Right cardiac atrium (tissue), 5 donors: ENCODE results near the gene IST1. TPM values are rescaled to one million over a fixed set of nuclear protein-coding genes. Genes with fewer than 3 reads are reported as not detected.

Source experiments
- ATAC-seq, 2 donors: fragments of 200-7000 bp; cut with Tn5 transposase; one replicate each; pipeline versions ENCODE4 v1.8.0 to v1.9.1; 2020; ENCODE audit warnings: moderate library complexity in 2 of 2, mild to moderate bottlenecking in 1 of 2
- DNase-seq, 3 donors: peaks; one replicate each; pipeline ENCODE4 v3.0.0-alpha.2; 2020
- H3K27ac ChIP-seq: one replicate; pipeline ENCODE4 v1.5.1; 2013; ENCODE audit warnings: mild to moderate bottlenecking, low read length, control low read depth, moderate library complexity
- H3K27me3 ChIP-seq: one replicate; pipeline ENCODE4 v1.6.1; 2013; ENCODE audit not compliant: control insufficient read depth, insufficient read depth
- H3K4me1 ChIP-seq: one replicate; pipeline ENCODE4 v1.6.1; 2013; ENCODE audit warnings: low read length; ENCODE audit not compliant: control insufficient read depth, insufficient read depth
- H3K4me3 ChIP-seq: one replicate; pipeline ENCODE4 v1.5.1; 2013; ENCODE audit warnings: low read length, control low read depth
- H3K9me3 ChIP-seq: one replicate; pipeline ENCODE4 v1.6.1; 2013; ENCODE audit warnings: low read length; ENCODE audit not compliant: control insufficient read depth
- WGBS: extraction: QIAGEN DNeasy Blood & Tissue Kit; methylation state at CpG from one replicate; pipeline ENCODE4 v1.1.7; 2013; 5-methylcytosine and 5-hydroxymethylcytosine counted together
- intact Hi-C, 4 donors: fragments of 100-400 bp; cut with DNase I; formaldehyde crosslinking; loops; one replicate each; pipeline versions ENCODE4 v1.11.0 to v1.14.0; 2022 to 2023
- polyA plus RNA-seq: library from polyadenylated mRNA; stranded (reverse); fragments of 200-250 nt; gene quantifications from one replicate; pipeline ENCODE4 v1.2.3, GENCODE V29; 2013
- total RNA-seq, 4 donors: library from RNA; stranded (reverse); fragmentation: NEBNext Ultra II Directional; extraction: Animal tissue kit (Norgen Biotek cat#: 25700); gene quantifications; one replicate each; pipeline ENCODE4 v1.2.1, GENCODE V29; 2021
- donor health status: healthy with polysubstance abuse.
- donor health status: DM: no; HTN: yes; CAD: no.
- donor health status: DM: no; HTN: no; CAD: no.
- donor health status: DM: no; HTN: yes; CAD: no; lungs with severe emphysema.
- donor health status: DM: yes; HTN: yes; CAD: no.

The IST1 gene
- total and polyA plus RNA-seq, 5 donors, result 89.5 to 148 (median 132) TPM

DNA sequence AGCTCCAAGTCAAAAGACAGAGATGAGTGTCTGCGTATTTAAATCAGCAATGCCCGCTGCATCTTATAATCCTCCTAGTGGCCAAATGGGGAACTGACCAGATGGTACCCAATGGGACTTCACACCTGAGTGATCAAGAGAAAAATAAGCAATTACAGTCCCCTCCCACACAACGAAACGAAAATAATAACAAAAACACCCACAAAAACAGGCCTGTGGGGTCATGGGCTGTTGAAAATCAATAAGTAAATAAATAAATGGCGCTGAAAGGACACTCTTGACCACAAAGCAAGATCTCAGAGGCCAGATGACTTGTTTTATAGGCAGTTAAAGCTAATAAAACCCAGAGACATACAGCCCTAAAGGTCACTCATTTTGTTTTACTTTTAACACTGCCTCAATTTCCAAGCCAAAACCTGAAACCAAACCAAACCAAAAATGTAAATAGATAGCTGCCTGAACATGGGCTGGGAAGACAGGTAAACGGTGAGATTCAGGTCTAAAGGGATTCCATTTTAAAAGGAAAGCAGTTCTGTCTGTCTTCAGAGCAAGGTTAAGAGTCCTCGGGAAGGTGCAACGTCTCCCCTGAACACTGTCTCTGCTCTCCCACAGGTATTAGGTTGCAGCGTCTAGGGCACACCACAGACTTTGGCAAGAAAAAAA lies 12.7 kb upstream of the IST1 start:
- Histone ChIP-seq H3K27ac (peak overlapping the region; percentile 18), H3K4me3 (peak overlapping the region; percentile 70), H3K27me3 (no peaks in the 10 kb centered on the region), H3K4me1 (no peaks in the 10 kb centered on the region), H3K9me3 (no peaks in the 10 kb centered on the region)
- WGBS, result 9% methylated on average over 9 of the region's 9 CpGs
- DNase-seq (peak in 1 of 3 donors; percentile 66), ATAC-seq (peak; percentile 20 to 51)
- intact Hi-C loops, result loop anchor here in 2 of 4 donors (10.0 kb wide), 2 partner anchors 62 to 82 kb away; no protein-coding TSS in a partner anchor

DNA sequence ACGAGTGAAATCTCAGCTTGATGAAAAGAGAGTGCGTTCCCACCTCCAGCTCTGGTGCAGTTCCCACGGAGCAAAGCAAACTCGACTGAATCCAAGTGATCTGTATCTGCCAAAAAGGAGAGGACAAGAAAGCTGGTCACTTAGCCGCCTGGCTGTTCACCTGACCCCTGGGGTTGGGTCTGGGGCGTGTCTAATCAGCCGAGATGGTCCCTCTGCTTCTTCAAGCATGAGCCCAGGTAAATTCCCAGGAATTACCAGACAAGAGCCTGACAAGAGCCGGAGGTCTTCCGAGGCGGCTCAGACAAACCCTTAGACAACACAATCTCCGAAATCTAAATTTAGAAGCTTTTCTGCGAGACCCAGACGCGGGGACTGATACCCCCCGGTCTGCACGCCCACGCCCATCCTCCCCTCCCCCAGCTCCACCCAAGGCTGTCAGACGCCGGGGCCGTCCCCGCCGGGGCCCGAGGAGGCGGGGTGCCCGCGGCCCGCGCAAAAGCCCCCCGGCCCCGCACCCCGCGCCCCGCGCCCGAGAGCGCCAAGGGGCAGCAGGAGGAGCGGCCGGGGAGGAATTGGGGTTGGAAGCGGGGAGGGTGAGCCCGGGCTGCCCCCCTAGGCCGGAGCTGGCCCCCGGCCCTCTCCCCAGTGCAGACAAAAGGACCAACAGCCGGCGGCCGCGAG lies 12.0 kb upstream of the IST1 start:
- DNase-seq (peak; percentile 53 to 80 (median 77)), ATAC-seq (peak; percentile 65)
- H3K27ac ChIP-seq, result peak overlapping the region; percentile 89
- no peaks in the 10 kb centered on the region for H3K27me3 ChIP-seq
- H3K4me1 ChIP-seq, result no peaks in the 10 kb centered on the region
- no peaks in the 10 kb centered on the region for H3K9me3 ChIP-seq
- intact Hi-C loops, result loop anchor here in 2 of 4 donors (10.0 kb wide), 2 partner anchors 61 to 81 kb away; no protein-coding TSS in a partner anchor
- WGBS, result 1% methylated on average over 46 of the region's 46 CpGs
- H3K4me3 ChIP-seq, result peak overlapping the region; percentile 70

DNA sequence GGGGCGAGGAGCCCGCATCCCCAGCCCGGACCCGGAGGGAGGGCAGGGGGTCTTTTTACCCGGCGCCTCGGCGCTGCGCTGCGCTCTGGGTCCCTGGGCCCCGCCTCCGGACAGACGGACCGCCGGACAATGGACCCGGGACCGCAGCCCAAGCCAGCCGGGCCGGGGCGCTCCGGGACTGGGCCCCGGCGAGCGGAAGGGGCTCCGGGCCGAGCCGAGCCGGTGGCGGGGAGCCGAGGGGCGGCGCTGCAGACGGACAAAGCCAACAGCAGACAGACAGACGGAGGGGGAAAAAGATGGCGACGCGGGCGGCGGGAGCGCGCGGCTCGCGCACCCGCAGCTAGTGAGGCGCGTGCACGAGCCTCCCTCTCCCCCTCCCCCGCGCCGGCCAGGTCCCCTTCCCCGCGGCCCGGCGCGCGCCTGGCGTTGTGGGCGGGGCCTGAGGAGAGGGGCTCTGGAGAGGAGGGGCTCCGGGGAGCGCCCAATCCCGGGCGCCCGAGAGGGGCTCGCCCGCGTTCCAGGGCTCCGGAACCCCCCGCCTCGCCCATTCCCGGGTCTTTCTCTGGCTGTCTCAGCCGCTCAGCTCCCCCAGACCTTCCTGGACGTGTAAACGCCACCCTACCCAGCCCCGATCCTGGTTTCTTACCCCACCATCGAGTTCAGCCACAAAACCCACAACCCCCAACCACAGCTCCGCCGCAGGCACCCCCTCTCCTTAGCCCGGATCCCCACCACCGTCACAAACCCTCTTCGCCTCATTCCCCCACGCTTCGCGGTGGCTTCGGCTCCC lies 11.3 kb upstream of the IST1 start, which contains the start of gene ZNF821:
ZNF821 (minus strand) TSS at position 334 of the 790 bp plus-strand sequence. CDS start 4,236 bp downstream, outside the sequence.
- H3K27me3 ChIP-seq, result no peaks in the 10 kb centered on the region
- H3K4me1 ChIP-seq, result no peaks in the 10 kb centered on the region
- under 1% methylated on average over 80 of the region's 85 CpGs for WGBS
- intact Hi-C loops, result loop anchor here in 2 of 4 donors (10.0 kb wide), 2 partner anchors 61 to 81 kb away; no protein-coding TSS in a partner anchor
- ATAC-seq (peak; percentile 94 to 96), DNase-seq (peak; percentile 83 to 93 (median 93))
- H3K27ac ChIP-seq, result peak within 1 kb of the TSS; percentile 89
- H3K9me3 ChIP-seq, result no peaks in the 10 kb centered on the region
- H3K4me3 ChIP-seq, result peak within 1 kb of the TSS; percentile 70

DNA sequence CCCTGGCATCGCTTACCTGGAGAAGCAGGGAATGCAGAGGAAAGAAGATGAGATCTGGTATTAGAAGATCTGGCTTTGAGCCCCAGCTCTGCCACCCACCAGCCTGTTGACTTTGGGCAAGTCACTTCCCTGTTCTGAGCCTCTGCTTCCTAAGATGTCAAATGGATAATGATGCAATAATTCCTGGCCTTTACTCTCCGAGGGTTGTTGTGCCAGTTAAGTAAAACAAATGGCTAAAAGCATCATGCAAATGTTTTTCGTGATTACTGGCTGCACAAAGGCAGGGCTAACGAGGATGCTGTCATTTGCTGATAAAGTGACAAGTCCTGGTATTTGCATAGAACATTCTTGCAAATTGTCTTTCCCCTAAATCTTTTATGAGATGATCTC lies 10.1 kb upstream of the IST1 start:
- no peak overlapping the region for H3K27ac ChIP-seq
- no peak overlapping the region for H3K4me3 ChIP-seq
- intact Hi-C loops, result loop anchor here in 2 of 4 donors (10.0 kb wide), 2 partner anchors 60 to 80 kb away; no protein-coding TSS in a partner anchor
- ATAC-seq (no peak), DNase-seq (no peak)
- WGBS, result 40% methylated on average over 4 of the region's 4 CpGs
- H3K27me3 ChIP-seq, result no peaks in the 10 kb centered on the region
- H3K4me1 ChIP-seq, result no peaks in the 10 kb centered on the region
- no peaks in the 10 kb centered on the region for H3K9me3 ChIP-seq

DNA sequence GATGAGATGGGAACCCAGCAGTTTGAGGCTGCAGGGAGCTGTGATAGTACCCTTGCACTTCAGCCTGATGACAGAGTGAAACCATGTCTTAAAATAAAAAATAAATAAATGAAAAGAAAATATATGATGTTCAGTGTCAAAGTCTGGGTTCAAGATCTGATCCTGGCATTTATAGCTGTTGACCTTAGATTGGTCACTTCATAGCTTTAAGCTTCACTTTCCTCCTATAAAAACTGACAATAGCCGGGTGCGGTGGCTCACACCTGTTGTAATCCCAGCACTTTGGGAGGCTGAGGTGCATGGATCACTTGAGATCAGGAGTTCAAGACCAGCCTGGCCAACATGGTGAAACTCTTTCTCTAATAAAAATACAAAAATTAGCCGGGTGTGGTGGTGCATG lies 6.2 kb upstream of the IST1 start:
- intact Hi-C loops, result loop anchor here in 2 of 4 donors (10.0 kb wide), 2 partner anchors 56 to 76 kb away; no protein-coding TSS in a partner anchor
- DNase-seq (no peak), ATAC-seq (no peak)
- no peaks in the 10 kb centered on the region for H3K4me1 ChIP-seq
- no peaks in the 10 kb centered on the region for H3K27me3 ChIP-seq
- WGBS, result 97% methylated on average over 3 of the region's 3 CpGs
- H3K9me3 ChIP-seq, result no peaks in the 10 kb centered on the region
- no peak overlapping the region for H3K4me3 ChIP-seq
- H3K27ac ChIP-seq, result no peak overlapping the region

DNA sequence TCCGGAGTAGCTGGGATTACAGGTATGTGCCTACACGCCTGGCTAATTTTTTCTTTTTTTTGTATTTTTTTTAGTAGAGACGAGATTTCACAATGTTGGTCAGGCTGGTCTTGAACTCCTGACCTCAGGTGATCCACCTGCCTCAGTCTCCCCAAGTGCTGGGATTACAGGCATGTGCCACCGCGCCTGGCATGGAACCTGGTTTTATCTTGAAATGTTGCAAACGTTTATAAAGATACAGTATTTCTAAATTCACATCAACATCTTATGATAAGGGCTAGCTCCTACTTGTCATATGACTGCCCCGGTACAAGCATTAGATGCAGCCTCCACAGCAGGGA lies 1.5 kb upstream of the IST1 start:
- no peaks in the 10 kb centered on the region for H3K27me3 ChIP-seq
- H3K4me3 ChIP-seq, result peak overlapping the region; percentile 90
- ATAC-seq (no peak), DNase-seq (no peak)
- WGBS, result 46% methylated on average over 7 of the region's 7 CpGs
- H3K9me3 ChIP-seq, result no peaks in the 10 kb centered on the region
- no peaks in the 10 kb centered on the region for H3K4me1 ChIP-seq
- peak overlapping the region; percentile 100 for H3K27ac ChIP-seq
- intact Hi-C loops, result no loop called here

- under 1% methylated on average over 31 of the region's 31 CpGs for WGBS
- Histone ChIP-seq H3K27ac (peak overlapping the region; percentile 100), H3K4me1 (no peaks in the 10 kb centered on the region), H3K27me3 (no peaks in the 10 kb centered on the region), H3K4me3 (peak overlapping the region; percentile 90), H3K9me3 (no peaks in the 10 kb centered on the region)
- peak; percentile 4 to 28 for ATAC-seq
- peak in 2 of 3 donors; percentile 39 to 71 for DNase-seq
- intact Hi-C loops, result no loop called here
These were observed 956 bp upstream of the IST1 start for GRCh38 chr16:71894229-71894920.

- WGBS, result under 1% methylated on average over 44 of the region's 44 CpGs
These were observed 491 bp downstream of the IST1 start for GRCh38 chr16:71895679-71896365.

DNA sequence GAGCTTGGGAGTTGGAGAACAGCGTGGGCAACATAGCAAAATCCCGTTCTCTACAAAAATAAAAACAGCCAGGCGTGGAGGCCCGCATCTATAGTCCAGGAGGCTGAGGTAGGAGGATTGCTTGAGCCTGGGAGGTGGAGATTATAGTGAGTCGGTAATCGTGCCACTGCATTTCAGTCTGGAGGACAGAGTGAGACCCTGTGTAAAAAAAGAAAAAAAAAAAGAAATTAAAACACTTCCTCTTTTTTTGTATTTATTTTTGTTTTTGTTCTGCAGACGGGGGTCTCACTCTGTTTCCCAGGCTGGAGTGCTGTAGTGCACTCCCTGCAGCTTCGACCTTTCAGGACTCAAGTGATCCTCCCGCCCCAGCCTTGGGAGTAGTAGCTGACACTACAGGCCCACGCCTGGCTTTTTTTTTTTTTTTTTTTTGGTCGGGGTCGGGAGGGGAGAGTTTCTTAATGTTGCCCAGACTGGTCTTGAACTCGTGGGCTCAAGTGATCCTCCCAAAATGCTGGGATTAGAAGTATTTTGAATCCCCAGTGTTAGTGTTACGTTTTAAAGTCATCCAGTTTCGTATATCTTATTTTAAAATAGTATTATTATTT lies 1.5 kb downstream of the IST1 start:
- intact Hi-C loops, result no loop called here
- H3K9me3 ChIP-seq, result no peaks in the 10 kb centered on the region
- peak overlapping the region; percentile 17 for H3K27ac ChIP-seq
- no peaks in the 10 kb centered on the region for H3K27me3 ChIP-seq
- peak overlapping the region; percentile 90 for H3K4me3 ChIP-seq
- DNase-seq, result no peak
- H3K4me1 ChIP-seq, result no peaks in the 10 kb centered on the region
- 47% methylated on average over 15 of the region's 15 CpGs for WGBS
- no peak for ATAC-seq

More at GRCh38 chr16:71895679-71896365, 491 bp downstream of the IST1 start:
- Histone ChIP-seq H3K27me3 (no peaks in the 10 kb centered on the region), H3K27ac (peak overlapping the region; percentile 98), H3K4me1 (no peaks in the 10 kb centered on the region), H3K9me3 (no peaks in the 10 kb centered on the region), H3K4me3 (peak overlapping the region; percentile 90)
- intact Hi-C loops, result no loop called here
- ATAC-seq (peak; percentile 42 to 60), DNase-seq (peak; percentile 51 to 76 (median 74))
